GM18519 (cell line): ENCODE results near the gene SLC19A1.

Source experiments
- ATAC-seq: cut with Tn5 transposase; IDR thresholded peaks from one replicate; pipeline ENCODE4 v1.9.1; 2021; ENCODE audit warnings: mild to moderate bottlenecking, moderate library complexity; ENCODE audit not compliant: unreplicated experiment, low FRiP score

SLC19A1 gene

GRCh38 chr21:45546636-45547544 is 4.7 kb upstream of the SLC19A1 start:
- ATAC-seq, result no peak

- no peak for ATAC-seq
These were observed 3.7 kb upstream of the SLC19A1 start for GRCh38 chr21:45545691-45546531.

GRCh38 chr21:45545236-45545570 is 3.0 kb upstream of the SLC19A1 start:
- no peak for ATAC-seq

GRCh38 chr21:45544449-45545235 is 2.4 kb upstream of the SLC19A1 start:
- ATAC-seq, result no peak

GRCh38 chr21:45543710-45544448 is 1.6 kb upstream of the SLC19A1 start:
- no peak for ATAC-seq

- no peak for ATAC-seq
These were observed 1.1 kb upstream of the SLC19A1 start for GRCh38 chr21:45543371-45543709.

- no peak for ATAC-seq
These were observed 579 bp upstream of the SLC19A1 start for GRCh38 chr21:45542667-45543370.

GRCh38 chr21:45541221-45542039 is 810 bp downstream of the SLC19A1 start:
- ATAC-seq, result no peak

- ATAC-seq, result no peak
These were observed 1.7 kb downstream of the SLC19A1 start for GRCh38 chr21:45540601-45540970.

- ATAC-seq, result no peak
These were observed 2.2 kb downstream of the SLC19A1 start for GRCh38 chr21:45539796-45540600.

- no peak for ATAC-seq
These were observed 3.0 kb downstream of the SLC19A1 start for GRCh38 chr21:45539046-45539795.

- ATAC-seq, result no peak
These were observed 3.7 kb downstream of the SLC19A1 start for GRCh38 chr21:45538381-45539045.

- no peak for ATAC-seq
These were observed 4.4 kb downstream of the SLC19A1 start for GRCh38 chr21:45537746-45538291.

- ATAC-seq, result no peak
These were observed 5.0 kb downstream of the SLC19A1 start for GRCh38 chr21:45537111-45537745.

GRCh38 chr21:45536301-45537081 is 5.7 kb downstream of the SLC19A1 start:
- no peak for ATAC-seq
